Kidney capillary endothelial cell (primary cell): Measurements from ENCODE around the gene VEGFD.
"Not testable (repeated sequence)": the region's sequence is repeated elsewhere in the genome, so short reads cannot be mapped to it uniquely, and the experiment has no call there.

Source experiments
- DNase-seq: peaks from one replicate; pipeline ENCODE4 v3.0.0-alpha.2; 2018; ENCODE audit warnings: low spot score

VEGFD gene

DNA sequence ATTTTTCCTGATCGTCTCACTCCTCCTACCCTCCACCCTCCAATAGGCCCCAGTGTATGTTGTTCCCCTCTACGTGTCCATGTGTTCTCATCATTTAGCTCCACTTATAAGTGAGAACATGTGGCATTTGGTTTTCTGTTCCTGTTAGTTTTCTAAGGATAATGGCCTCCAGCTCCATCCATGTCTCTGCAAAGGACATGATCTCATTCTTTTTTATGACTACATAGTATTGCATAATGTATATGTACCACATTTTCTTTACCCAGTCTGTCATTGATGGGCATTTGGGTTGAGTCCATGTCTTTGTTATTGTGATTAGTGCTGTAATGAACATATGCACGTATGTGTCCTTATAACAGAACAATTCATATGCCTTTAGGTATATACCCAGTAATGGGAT lies 78.3 kb downstream of the VEGFD start:
- DNase-seq: not testable (repeated sequence)

DNA sequence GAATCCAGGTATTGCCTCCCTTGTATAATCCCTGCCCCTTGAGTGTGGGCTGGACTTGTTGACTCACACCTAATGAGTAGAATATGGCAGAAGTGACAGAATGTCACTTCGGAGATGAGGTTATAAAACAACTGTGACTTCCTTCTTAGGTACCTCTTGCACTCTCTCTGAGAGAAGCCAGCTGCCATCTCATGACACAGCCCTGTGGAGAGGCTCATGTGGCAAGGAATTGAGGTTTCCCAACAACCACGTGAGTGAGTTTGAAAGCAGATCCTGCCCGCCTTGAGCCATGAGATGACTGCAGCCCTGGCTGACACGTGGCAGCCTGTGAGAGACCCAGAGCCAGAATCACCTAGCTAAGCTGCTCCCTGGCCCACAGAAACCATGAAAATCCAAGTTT lies 82.3 kb downstream of the VEGFD start:
- DNase-seq: no peak

DNA sequence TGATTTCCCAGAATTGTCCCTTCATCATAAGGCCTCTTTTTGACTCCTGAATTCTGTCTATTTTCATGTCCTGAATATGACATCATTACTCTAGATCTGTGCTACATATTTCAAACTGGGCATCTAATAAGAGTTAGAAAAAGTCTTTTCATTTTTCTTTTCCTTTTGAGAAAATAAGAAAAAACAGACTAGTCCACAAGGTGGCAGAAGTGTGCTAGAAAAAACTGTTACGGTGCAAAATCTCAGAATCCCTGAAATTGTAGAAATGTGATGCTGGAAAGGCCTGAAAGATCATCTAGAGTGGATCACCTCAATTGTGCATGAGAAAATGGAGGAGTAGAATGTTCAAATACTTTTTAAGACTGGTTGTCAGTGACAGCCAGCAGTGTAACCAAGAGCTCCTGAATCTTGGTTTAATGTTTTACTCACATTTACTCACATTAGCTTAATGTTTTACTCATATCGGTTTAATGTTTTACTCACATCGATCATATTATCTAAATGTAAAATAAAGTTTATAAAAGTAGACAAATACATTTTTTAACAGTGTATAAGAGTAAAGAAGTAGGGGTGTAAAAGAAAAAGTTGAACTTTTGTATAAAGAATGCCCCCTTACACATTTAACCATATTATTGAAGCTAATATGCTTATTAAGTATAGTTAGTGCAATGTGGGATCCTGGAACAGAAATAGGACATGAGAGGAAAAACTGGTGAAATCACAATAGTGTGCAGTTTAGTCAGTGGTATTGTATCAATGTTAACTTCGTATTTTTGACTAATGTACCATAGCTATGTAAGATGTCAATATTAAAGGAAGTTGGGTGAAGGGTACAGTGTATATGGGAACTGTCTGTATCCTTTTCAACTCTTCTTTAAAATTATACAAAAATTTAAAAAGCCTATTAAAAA lies 84.0 kb downstream of the VEGFD start:
- peak; percentile 31 for DNase-seq

DNA sequence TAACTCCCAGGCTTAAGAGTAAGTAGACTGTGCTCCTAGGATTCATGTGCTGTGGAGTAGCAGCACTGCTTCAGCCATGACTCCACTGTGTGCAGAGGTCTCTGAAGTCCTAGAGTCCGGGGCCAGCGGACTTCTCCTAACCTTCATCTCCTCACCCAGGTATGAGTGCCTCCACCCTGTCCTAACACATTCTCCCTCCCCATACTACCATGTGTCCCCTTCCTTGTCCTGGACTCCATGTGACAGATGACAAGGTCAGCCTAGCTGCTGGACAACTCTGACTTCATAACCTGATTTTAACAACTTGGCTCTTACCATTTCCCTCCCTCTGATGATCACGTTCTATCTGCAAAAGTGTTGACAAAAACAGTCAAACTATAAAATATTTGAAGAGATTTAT lies 85.4 kb downstream of the VEGFD start:
- no peak for DNase-seq

DNA sequence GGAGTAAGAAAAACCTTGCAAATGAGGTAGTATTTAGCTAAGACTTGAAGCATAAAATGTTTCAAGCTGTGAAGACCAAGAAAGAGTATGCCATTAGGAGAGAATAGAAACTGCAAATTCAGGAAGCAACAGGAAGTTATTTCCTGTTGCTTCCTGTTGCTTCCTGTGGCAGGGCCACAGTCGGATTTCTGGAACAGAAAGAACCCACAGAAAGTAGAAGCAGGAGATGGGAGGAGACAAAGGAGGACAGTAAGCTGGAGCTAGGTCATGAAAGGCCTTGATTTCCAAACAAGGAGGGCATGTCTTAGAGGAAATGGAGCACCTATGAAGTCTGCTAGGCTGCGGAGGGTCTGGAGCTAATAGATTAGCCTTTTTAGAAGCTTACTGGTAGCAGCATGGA lies 86.0 kb downstream of the VEGFD start:
- DNase-seq: peak; percentile 15
